GM23248 (cell line): Measurements from ENCODE around the gene ENTPD2.

ENCODE experiments used
- EZH2 ChIP-seq: fragments of 200-600 bp; sonication (generic); IDR thresholded peaks from 2 replicates; pipeline ENCODE4 v1.6.1; 2018; ENCODE audit warnings: antibody characterized with exemption, mild to moderate bottlenecking; ENCODE audit not compliant: insufficient read depth, poor library complexity, severe bottlenecking
- EZH2phosphoT487 ChIP-seq: fragments of 200-600 bp; sonication (generic); IDR thresholded peaks from 2 replicates; pipeline ENCODE4 v1.6.1; 2018; ENCODE audit warnings: antibody characterized with exemption, moderate library complexity, mild to moderate bottlenecking, low read depth; ENCODE audit not compliant: insufficient read depth

- TF ChIP-seq EZH2 (no peak), EZH2phosphoT487 (no peak)
Observed at GRCh38 chr9:137048655-137049543, 5.0 kb downstream of the ENTPD2 start.
